Neural progenitor cell (in vitro differentiated cells): ENCODE measurements around the gene ARNT2.

Experiments used
- CTCF ChIP-seq: fragments of 200-600 bp; sonication (generic); IDR thresholded peaks from 2 replicates; pipeline ENCODE4 v1.5.1; 2017; ENCODE audit warnings: antibody characterized with exemption, mild to moderate bottlenecking
- EZH2 ChIP-seq: fragments of 200-600 bp; sonication (generic); IDR thresholded peaks from 2 replicates; pipeline ENCODE4 v1.6.1; 2017; ENCODE audit warnings: antibody characterized with exemption, mild to moderate bottlenecking, moderate library complexity

DNA sequence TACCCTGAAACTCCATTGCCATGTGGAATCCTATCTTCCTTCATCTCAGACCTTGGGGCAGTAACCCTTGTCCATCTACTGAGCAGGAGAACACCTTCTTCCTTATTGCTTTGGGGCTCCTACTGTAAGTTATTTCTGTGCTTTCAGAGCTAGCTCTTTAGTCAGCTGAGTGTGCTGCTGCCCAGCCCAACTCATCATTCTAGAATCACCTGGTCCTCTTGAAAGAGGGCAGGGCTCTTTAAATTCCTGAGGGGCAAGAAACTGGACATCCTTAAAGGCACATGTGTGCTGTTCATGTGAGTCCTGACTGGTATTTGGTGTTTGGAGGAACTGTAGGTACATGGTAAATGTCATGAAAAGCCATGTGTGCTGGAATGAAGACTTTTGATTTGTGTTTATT, 140.9 kb downstream of the ARNT2 start:
- TF ChIP-seq CTCF (no peak), EZH2 (no peak)
